ENCODE results near the gene ZNF138. TPM values are rescaled to one million over a fixed set of nuclear protein-coding genes. Genes with fewer than 3 reads are reported as not detected.

ZNF138 gene
- total and polyA plus RNA-seq, 2 of the 8 experiments (the other 6 are each of a cell fraction or from before 2014, with no cell fraction given) = 7.5 to 22.6 TPM

- TF ChIP-seq SIX5 (IDR thresholded peaks at IDR 0.05; ENCODE audit: low read depth, low read length) = no peak
- TF ChIP-seq, protein P1, sequence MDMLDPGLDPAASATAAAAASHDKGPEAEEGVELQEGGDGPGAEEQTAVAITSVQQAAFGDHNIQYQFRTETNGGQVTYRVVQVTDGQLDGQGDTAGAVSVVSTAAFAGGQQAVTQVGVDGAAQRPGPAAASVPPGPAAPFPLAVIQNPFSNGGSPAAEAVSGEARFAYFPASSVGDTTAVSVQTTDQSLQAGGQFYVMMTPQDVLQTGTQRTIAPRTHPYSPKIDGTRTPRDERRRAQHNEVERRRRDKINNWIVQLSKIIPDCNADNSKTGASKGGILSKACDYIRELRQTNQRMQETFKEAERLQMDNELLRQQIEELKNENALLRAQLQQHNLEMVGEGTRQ (IDR thresholded peaks at IDR 0.05; ENCODE audit: low read length) = no peak
- TF ChIP-seq TAF1 (IDR thresholded peaks at IDR 0.05; ENCODE audit: low read depth, low read length) = peak; percentile 90
- TF ChIP-seq BRCA1 (IDR thresholded peaks at IDR 0.05; ENCODE audit: low read depth, low read length) = no peak
- TF ChIP-seq CEBPB (IDR thresholded peaks at IDR 0.05; ENCODE audit: low read depth, low read length) = no peak
- no peak for TF ChIP-seq CBX5 (IDR thresholded peaks at IDR 0.05; ENCODE audit: low read depth, low read length)
- TF ChIP-seq CBX8 (IDR thresholded peaks at IDR 0.05; ENCODE audit: borderline replicate concordance, low read depth, low read length) = no peak
- TF ChIP-seq, protein P2, sequence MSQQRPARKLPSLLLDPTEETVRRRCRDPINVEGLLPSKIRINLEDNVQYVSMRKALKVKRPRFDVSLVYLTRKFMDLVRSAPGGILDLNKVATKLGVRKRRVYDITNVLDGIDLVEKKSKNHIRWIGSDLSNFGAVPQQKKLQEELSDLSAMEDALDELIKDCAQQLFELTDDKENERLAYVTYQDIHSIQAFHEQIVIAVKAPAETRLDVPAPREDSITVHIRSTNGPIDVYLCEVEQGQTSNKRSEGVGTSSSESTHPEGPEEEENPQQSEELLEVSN (IDR thresholded peaks at IDR 0.05) = no peak
- no peak for TF ChIP-seq POU5F1 (IDR thresholded peaks at IDR 0.05; ENCODE audit: low read depth, low read length)
- TF ChIP-seq MAFK (IDR thresholded peaks at IDR 0.05; ENCODE audit: low read depth, low read length) = no peak
These were observed at the start of gene ZNF138 (continued) for GRCh38 chr7:64794171-64794844.
